Skeletal muscle satellite cell (primary cell): ENCODE results near the gene TMEM126B.
"Not testable (repeated sequence)": the region's sequence is repeated elsewhere in the genome, so short reads cannot be mapped to it uniquely, and the experiment has no call there.

Source experiments
- H3K27me3 ChIP-seq: 2 replicates; pipeline ENCODE4 v1.7.0; 2013; ENCODE audit warnings: low read length; ENCODE audit not compliant: control insufficient read depth, insufficient read depth
- H3K36me3 ChIP-seq: 2 replicates; pipeline ENCODE4 v1.7.0; 2013; ENCODE audit warnings: mild to moderate bottlenecking, control low read depth, low read length; ENCODE audit not compliant: insufficient read depth
- H3K4me1 ChIP-seq: 2 replicates; pipeline ENCODE4 v1.7.0; 2013; ENCODE audit warnings: low read length; ENCODE audit not compliant: control insufficient read depth, insufficient read depth
- H3K4me2 ChIP-seq: 2 replicates; pipeline ENCODE4 v1.7.0; 2013; ENCODE audit warnings: mild to moderate bottlenecking, low read length
- H3K4me3 ChIP-seq: 2 replicates; pipeline ENCODE4 v1.7.0; 2013; ENCODE audit warnings: low read length
- H3K9ac ChIP-seq: 2 replicates; pipeline ENCODE4 v1.7.0; 2013; ENCODE audit warnings: mild to moderate bottlenecking, low read depth, low read length, moderate library complexity
- H3K9me3 ChIP-seq: replicated peaks from 2 replicates; pipeline ENCODE4 v1.7.0; 2013; ENCODE audit warnings: mild to moderate bottlenecking, control low read depth, low read length

TMEM126B gene

GRCh38 chr11:85609286-85609685 is 19.1 kb upstream of the TMEM126B start:
- not testable (repeated sequence) for H3K27me3 ChIP-seq, H3K4me2 ChIP-seq, H3K4me3 ChIP-seq, H3K4me1 ChIP-seq, H3K36me3 ChIP-seq, H3K9ac ChIP-seq, H3K9me3 ChIP-seq

DNA sequence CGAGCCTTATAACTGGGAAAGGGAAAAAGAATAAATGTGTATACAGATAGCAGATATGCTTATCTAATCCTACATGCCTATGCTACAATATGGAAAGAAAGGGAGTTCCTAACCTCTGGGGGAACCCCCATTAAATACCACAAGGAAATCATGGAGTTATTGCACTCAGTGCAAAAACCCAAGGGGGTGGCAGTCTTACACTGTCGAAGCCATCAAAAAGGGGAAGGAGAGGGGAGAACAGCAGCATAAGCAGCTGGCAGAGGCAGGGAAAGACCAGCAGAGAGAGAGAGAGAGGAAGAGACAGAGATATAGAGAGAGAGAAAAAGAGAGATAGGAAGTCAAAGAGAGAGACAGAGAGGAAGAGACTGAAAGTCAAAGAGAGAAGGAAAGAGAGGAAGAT is 16.8 kb upstream of the TMEM126B start:
- not testable (repeated sequence) for H3K4me1 ChIP-seq, H3K27me3 ChIP-seq, H3K4me2 ChIP-seq, H3K4me3 ChIP-seq, H3K36me3 ChIP-seq, H3K9ac ChIP-seq, H3K9me3 ChIP-seq

DNA sequence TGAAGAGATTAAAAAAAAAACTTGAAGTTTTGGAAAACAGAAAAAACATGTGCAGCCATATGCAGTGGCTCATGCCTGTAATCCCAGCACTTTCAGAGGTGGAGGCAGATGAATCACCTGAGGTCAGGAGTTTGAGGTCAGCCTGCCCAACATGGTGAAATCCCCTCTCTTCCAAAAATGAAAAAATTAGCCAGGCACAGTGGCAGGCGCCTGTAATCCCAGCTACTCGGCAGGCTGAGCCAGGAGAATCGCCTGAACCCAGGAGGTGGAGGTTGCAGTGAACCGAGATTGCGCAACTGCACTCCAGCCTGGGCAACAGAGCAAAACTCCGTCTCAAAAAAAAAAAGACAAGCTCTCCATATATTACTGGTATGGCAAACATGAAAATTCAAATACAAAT is 8.9 kb upstream of the TMEM126B start:
- no peaks in the 10 kb centered on the region for H3K4me1 ChIP-seq
- no peak overlapping the region for H3K4me2 ChIP-seq
- no peaks in the 10 kb centered on the region for H3K36me3 ChIP-seq
- no peak overlapping the region for H3K9ac ChIP-seq
- no peaks in the 10 kb centered on the region for H3K9me3 ChIP-seq
- no peak overlapping the region for H3K4me3 ChIP-seq
- no peaks in the 10 kb centered on the region for H3K27me3 ChIP-seq

DNA sequence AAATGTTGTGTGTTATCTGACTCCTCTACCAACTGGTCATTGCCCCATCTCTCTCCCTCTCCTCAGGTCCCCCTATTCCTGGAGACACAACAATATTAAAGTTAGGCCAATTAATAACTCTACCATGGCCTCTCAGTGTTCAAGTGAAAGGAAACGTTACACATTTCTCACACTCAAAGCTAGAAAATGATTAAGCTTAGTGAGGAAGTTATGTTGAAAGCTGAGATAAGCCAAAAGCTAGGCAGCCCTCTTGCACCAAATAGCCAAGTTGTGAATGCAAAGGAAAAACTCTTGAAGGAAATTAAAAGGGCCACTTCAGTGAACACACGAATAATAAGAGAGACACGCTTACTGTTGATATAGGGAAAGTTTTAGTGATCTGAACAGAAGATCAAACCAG is 8.1 kb upstream of the TMEM126B start:
- Histone ChIP-seq H3K27me3 (no peaks in the 10 kb centered on the region), H3K4me3 (no peak overlapping the region), H3K36me3 (no peaks in the 10 kb centered on the region), H3K9ac (no peak overlapping the region), H3K9me3 (no peaks in the 10 kb centered on the region), H3K4me1 (no peaks in the 10 kb centered on the region), H3K4me2 (no peak overlapping the region)

- peak overlapping the region; percentile 81 for H3K9ac ChIP-seq
- H3K4me3 ChIP-seq: peak overlapping the region; percentile 82
- peak overlapping the region; percentile 99 for H3K4me2 ChIP-seq
- H3K9me3 ChIP-seq: no peaks in the 10 kb centered on the region
- H3K27me3 ChIP-seq: no peaks in the 10 kb centered on the region
- H3K36me3 ChIP-seq: peaks cover 7% of the 10 kb centered on the region
- peaks cover 9% of the 10 kb centered on the region for H3K4me1 ChIP-seq
Observed at GRCh38 chr11:85626496-85626895, 1.9 kb upstream of the TMEM126B start.

- Histone ChIP-seq H3K4me2 (peak within 1 kb of the TSS; percentile 99), H3K4me3 (peak within 1 kb of the TSS; percentile 82), H3K27me3 (no peaks in the 10 kb centered on the region), H3K9ac (peak within 1 kb of the TSS; percentile 81), H3K4me1 (peaks cover 9% of the 10 kb centered on the region), H3K36me3 (peaks cover 12% of the 10 kb centered on the region), H3K9me3 (no peaks in the 10 kb centered on the region)
Observed at GRCh38 chr11:85627332-85627997, 928 bp upstream of the TMEM126B start, which contains the start of gene DLG2. Gene DLG2 (minus strand): TSS chr11:85627344.

DNA sequence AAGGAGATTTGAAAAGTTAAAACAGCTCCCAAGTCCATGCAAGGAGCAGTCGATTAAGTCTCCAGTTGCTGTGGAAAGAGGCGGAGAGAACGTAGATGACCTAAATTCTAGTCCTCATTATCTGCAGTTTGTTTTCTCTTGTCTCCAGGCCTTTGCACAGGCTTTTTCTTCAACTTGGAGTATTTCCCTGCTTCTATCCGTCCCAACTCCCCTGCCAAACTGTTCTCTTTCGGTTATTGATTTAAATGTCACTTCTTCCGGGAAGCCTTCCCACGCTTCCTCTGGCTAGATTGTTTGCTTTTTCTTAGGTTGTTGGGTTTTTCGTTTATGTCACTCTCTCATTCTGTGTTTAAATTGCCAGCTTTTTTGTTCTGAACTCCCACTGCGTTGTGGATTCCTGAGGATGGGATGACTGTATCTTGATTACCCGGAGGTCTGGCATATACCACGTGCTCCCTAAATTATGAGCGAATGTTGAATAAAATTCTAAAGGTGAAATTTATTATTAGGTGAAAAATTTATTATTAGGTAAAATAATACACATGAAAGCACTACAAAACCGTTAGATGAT is 463 bp downstream of the TMEM126B start:
- Histone ChIP-seq H3K4me3 (peak overlapping the region; percentile 82), H3K9me3 (no peaks in the 10 kb centered on the region), H3K36me3 (peaks cover 12% of the 10 kb centered on the region), H3K27me3 (no peaks in the 10 kb centered on the region), H3K4me1 (peaks cover 9% of the 10 kb centered on the region), H3K9ac (peak overlapping the region; percentile 80), H3K4me2 (peak overlapping the region; percentile 78)

DNA sequence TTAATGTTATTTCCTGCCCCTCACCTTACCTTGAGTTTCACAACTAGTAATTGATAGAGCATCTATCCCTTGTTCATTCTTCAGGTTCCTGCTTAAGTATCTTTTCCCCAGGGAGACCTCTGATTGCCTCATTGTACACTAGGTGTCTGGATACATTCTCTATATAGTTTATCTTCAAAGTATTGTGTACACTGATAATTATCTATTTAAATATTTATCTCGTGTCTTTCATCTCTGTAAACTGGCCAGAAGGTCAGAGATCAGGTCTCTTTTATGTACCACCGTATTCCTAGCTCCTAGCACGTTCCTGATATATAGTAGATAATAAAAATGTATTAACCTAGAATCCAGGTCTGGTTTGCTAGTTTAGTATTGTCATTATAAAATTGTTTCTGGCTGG is 6.4 kb downstream of the TMEM126B start:
- Histone ChIP-seq H3K4me2 (no peak overlapping the region), H3K36me3 (peaks cover 35% of the 10 kb centered on the region), H3K9me3 (no peaks in the 10 kb centered on the region), H3K9ac (no peak overlapping the region), H3K27me3 (no peaks in the 10 kb centered on the region), H3K4me3 (no peak overlapping the region), H3K4me1 (no peaks in the 10 kb centered on the region)

GRCh38 chr11:85643191-85643614 is 14.8 kb downstream of the TMEM126B start:
- Histone ChIP-seq H3K27me3 (peaks cover 13% of the 10 kb centered on the region), H3K4me1 (peaks cover 5% of the 10 kb centered on the region), H3K4me3 (no peak overlapping the region), H3K9me3 (no peaks in the 10 kb centered on the region), H3K4me2 (no peak overlapping the region), H3K9ac (no peak overlapping the region), H3K36me3 (no peaks in the 10 kb centered on the region)

DNA sequence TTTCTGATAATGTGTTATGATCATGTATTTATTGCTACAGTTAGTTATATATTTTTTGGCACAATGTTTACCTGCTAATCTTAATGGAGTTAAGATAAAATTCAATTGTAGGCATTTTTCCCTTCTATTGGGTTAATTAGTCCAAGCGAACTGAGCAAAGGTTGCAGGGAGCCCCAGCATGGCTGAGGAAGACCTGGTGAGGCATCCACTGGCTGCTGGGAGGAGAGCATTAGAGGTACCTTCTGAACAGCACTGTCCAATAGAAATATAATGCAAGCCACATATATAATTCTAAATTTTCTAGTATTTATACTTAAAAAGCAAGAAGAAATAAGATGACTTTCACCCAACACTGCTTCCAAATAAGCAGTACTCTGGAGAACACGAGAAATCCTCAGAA is 18.7 kb downstream of the TMEM126B start:
- H3K4me1 ChIP-seq: peaks cover 11% of the 10 kb centered on the region
- peak overlapping the region; percentile 85 for H3K4me3 ChIP-seq
- peaks cover 13% of the 10 kb centered on the region for H3K27me3 ChIP-seq
- H3K36me3 ChIP-seq: peaks cover 3% of the 10 kb centered on the region
- peak overlapping the region; percentile 87 for H3K9ac ChIP-seq
- no peaks in the 10 kb centered on the region for H3K9me3 ChIP-seq
- peak overlapping the region; percentile 86 for H3K4me2 ChIP-seq

DNA sequence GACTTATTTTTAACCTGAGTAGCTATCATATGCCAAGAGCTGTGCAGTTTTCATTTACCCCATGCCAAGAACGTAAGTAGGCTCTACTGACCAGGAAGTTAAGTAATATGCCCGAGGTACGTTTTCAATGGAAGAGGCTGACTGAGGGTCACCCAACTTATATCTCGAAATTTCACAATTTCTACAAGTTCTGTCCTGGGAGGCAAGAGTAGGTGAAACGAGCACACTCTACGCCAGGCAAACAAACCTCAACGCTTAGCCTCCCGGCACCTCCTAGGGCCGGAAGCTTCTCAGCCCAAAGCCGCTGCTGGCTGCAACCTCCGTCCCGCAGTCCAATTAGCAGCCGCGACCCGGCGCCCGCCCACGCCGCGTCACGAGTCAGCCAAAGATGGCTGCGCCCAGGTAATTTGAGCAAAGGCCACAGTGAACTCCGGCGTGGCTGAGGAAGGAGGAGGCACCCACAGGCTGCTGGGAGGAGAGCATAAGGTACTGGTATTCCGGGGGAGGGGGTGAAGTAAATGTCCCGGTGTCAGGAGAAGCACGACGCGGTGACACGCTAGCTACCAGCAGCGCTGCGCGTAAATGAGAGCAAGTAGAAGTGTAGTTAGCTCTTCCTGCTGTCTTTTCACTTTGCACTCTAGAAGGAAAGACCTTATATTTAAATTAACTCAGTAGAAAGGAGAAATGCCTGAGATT is 19.4 kb downstream of the TMEM126B start, which contains the start of gene TMEM126A:
TSS of gene TMEM126A (plus strand) at position 364 of the 696 bp plus-strand sequence. CDS start 2,289 bp downstream, outside the sequence.
- Histone ChIP-seq H3K4me2 (peak within 1 kb of the TSS; percentile 86), H3K9ac (peak within 1 kb of the TSS; percentile 87), H3K27me3 (peaks cover 9% of the 10 kb centered on the region), H3K36me3 (peaks cover 3% of the 10 kb centered on the region), H3K4me3 (peak within 1 kb of the TSS; percentile 85), H3K9me3 (no peaks in the 10 kb centered on the region), H3K4me1 (peaks cover 11% of the 10 kb centered on the region)
